ENCODE measurements around the gene MRPL50.

The MRPL50 gene

DNA sequence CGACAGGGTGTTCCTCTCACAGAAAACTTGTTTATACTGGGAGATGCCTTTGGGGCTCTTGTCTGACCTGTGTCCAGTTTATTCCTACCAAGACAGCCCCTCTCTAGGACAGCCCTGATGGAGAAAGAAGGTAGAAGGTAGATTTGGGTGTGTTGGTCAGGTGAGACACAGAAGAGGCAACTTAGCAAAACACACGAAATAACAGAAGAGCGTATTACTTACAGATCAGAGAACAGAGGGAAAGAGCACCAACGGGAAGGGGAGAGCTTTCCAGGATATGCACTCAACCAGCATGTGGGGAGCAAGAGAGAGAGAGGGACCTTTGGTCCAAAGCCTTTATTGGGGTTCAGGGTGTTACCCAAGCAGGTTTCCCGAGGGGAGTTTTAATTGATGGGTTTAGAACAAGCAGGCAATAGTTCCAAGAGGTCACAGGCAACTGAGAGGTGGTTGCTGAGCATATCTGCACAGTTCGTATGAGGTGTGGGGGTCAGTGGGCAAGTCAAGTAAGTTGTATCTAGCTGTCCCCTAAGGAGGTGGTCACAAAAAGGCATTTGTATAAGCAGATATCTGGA is 45.4 kb downstream of the MRPL50 start:
- no peaks in the 10 kb centered on the region for H3K36me3 ChIP-seq (ENCODE audit: control insufficient read depth, insufficient read depth, low read length)

DNA sequence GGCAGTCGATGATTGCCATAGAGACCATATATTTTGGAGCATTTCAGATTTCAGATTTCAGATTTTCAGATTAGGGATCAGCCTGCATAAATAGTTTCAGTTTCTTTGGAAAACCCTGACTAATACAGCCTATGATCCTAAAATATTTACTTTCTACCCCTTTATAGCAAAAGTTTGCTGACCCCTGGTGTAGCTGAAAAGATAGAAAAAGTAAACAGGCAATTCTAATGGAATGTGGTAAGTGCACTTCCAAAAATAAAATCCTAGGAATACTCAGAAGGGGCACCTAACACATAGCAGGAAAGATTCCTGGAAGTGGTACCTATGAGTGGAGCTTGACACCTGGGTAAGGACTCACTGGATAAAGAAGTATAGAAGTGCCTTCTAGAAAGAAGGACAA is 48.1 kb downstream of the MRPL50 start:
- no peaks in the 10 kb centered on the region for H3K9me3 ChIP-seq (ENCODE audit: control insufficient read depth, low read length)
- no peaks in the 10 kb centered on the region for H3K36me3 ChIP-seq (ENCODE audit: control insufficient read depth, insufficient read depth, low read length)
- no peak overlapping the region for H3K4me3 ChIP-seq (ENCODE audit: insufficient read depth, low read depth, low read length, poor library complexity, severe bottlenecking)
- H3K4me1 ChIP-seq (ENCODE audit: control insufficient read depth, insufficient read depth, low read length, poor library complexity, severe bottlenecking): no peaks in the 10 kb centered on the region
- DNase-seq: no peak
- no peak overlapping the region for H3K27ac ChIP-seq (ENCODE audit: insufficient read depth, low read length, poor library complexity, severe bottlenecking)
- H3K27me3 ChIP-seq (replicated peaks; ENCODE audit: control insufficient read depth, insufficient read depth, low read length, poor library complexity, severe bottlenecking): no peaks in the 10 kb centered on the region

More for the DNA sequence above, 45.4 kb downstream of the MRPL50 start:
- DNase-seq: no peak
- H3K27ac ChIP-seq (ENCODE audit: insufficient read depth, low read length, poor library complexity, severe bottlenecking): no peak overlapping the region
- no peaks in the 10 kb centered on the region for H3K9me3 ChIP-seq (ENCODE audit: control insufficient read depth, low read length)
- no peaks in the 10 kb centered on the region for H3K27me3 ChIP-seq (replicated peaks; ENCODE audit: control insufficient read depth, insufficient read depth, low read length, poor library complexity, severe bottlenecking)
- no peak overlapping the region for H3K4me3 ChIP-seq (ENCODE audit: insufficient read depth, low read depth, low read length, poor library complexity, severe bottlenecking)
- H3K4me1 ChIP-seq (ENCODE audit: control insufficient read depth, insufficient read depth, low read length, poor library complexity, severe bottlenecking): no peaks in the 10 kb centered on the region

DNA sequence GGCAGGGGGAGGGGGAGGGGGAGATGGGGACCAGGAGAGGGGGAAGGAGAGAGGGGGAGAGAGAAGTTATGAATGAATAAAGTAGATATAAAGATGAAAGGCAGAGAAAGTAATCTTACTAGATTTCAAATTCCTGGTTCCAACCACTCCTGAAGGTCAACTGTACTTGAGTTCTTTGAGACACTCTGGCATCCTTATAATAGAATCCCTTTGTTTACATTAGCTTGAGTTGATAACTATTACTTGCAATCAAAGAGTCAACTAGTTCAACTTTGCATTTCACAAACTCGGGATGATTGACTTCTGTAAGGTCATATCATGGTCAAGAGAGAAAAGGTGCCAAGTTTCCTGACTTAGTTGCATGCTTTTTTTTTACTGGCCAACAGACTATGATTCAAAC is 55.8 kb downstream of the MRPL50 start:
- Histone ChIP-seq H3K9me3 (ENCODE audit: control insufficient read depth, low read length) (no peaks in the 10 kb centered on the region), H3K36me3 (ENCODE audit: control insufficient read depth, insufficient read depth, low read length) (no peaks in the 10 kb centered on the region), H3K4me3 (ENCODE audit: insufficient read depth, low read depth, low read length, poor library complexity, severe bottlenecking) (no peak overlapping the region), H3K4me1 (ENCODE audit: control insufficient read depth, insufficient read depth, low read length, poor library complexity, severe bottlenecking) (no peaks in the 10 kb centered on the region), H3K27me3 (replicated peaks; ENCODE audit: control insufficient read depth, insufficient read depth, low read length, poor library complexity, severe bottlenecking) (no peaks in the 10 kb centered on the region), H3K27ac (ENCODE audit: insufficient read depth, low read length, poor library complexity, severe bottlenecking) (no peak overlapping the region)
- no peak for DNase-seq

DNA sequence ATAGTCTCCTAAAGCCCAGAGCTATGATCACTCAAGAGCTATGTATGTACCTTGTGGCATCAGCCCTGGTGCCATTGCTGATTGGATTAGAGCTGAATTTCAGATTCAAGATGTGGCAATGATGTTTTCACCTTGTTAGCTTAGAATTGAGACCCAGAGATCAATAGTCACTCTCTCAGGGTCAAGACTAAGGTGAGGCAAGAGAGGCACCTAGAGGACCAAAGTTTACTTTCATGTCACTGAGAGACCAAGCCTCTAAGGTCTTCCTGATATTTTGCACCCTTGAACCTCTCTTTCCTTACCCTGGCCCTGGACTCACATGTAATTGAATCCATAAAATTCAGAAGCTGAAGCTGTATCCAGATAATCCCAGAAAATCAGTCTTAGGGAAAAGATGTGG is 56.5 kb downstream of the MRPL50 start:
- Histone ChIP-seq H3K9me3 (ENCODE audit: control insufficient read depth, low read length) (no peaks in the 10 kb centered on the region), H3K27ac (ENCODE audit: insufficient read depth, low read length, poor library complexity, severe bottlenecking) (no peak overlapping the region), H3K27me3 (replicated peaks; ENCODE audit: control insufficient read depth, insufficient read depth, low read length, poor library complexity, severe bottlenecking) (no peaks in the 10 kb centered on the region), H3K4me1 (ENCODE audit: control insufficient read depth, insufficient read depth, low read length, poor library complexity, severe bottlenecking) (no peaks in the 10 kb centered on the region), H3K36me3 (ENCODE audit: control insufficient read depth, insufficient read depth, low read length) (no peaks in the 10 kb centered on the region), H3K4me3 (ENCODE audit: insufficient read depth, low read depth, low read length, poor library complexity, severe bottlenecking) (no peak overlapping the region)
- no peak for DNase-seq

All from effector memory CD4-positive, alpha-beta T cell (primary cell).